Caco-2 (cell line): ENCODE data around the gene ACTG2. TPM values are rescaled to one million over a fixed set of nuclear protein-coding genes. Genes with fewer than 3 reads are reported as not detected.

Experiments
- BruUV-seq: library from RNA; stranded (reverse); fragments of 400-500 nt; replicated peaks from 2 replicates; lab custom pipeline; 2021; lab: Mats Ljungman, UMichigan
- CTCF ChIA-PET: fragments of 300-600 bp; sonication (Branson Sonifier 250); formaldehyde crosslinking; loops from one replicate; lab custom pipeline; 2022; ENCODE audit warnings: antibody characterized with exemption; lab: Charles Lee
- POLR2A ChIA-PET: fragments of 300-600 bp; sonication (Branson Sonifier 250); formaldehyde crosslinking; loops from one replicate; lab custom pipeline; 2022; ENCODE audit warnings: antibody characterized with exemption; lab: Charles Lee
- DNase-seq, 2 experiments: peaks; one replicate each; pipeline versions ENCODE4 v3.0.0 to v3.0.0-alpha.2; 2020 to 2022
- H3K27me3 ChIP-seq: replicated peaks from 2 replicates; pipeline ENCODE4 v1.6.0; 2011; ENCODE audit warnings: low read length; ENCODE audit not compliant: control insufficient read depth, insufficient read depth
- H3K36me3 ChIP-seq: 2 replicates; pipeline ENCODE4 v1.5.1; 2011; ENCODE audit warnings: low read length; ENCODE audit not compliant: control insufficient read depth, insufficient read depth
- H3K4me1 ChIP-seq: fragments of 250-450 bp; sonication (Bioruptor Pico); 2 replicates; pipeline ENCODE4 v1.5.1; 2020; ENCODE audit warnings: mild to moderate bottlenecking
- H3K4me3 ChIP-seq: 2 replicates; pipeline ENCODE4 v1.5.1; 2011; ENCODE audit warnings: low read depth, mild to moderate bottlenecking, control low read depth, low read length
- H3K9me3 ChIP-seq: fragments of 250-450 bp; sonication (Bioruptor Pico); 2 replicates; pipeline ENCODE4 v1.5.1; 2020; ENCODE audit warnings: mild to moderate bottlenecking, moderate library complexity
- H3K27ac Mint-ChIP-seq: one replicate; pipeline ENCODE4 v1.8.0; 2022; ENCODE audit warnings: mixed read lengths; ENCODE audit not compliant: unreplicated experiment
- H3K27me3 Mint-ChIP-seq: one replicate; pipeline ENCODE4 v1.8.0; 2022; ENCODE audit warnings: mixed read lengths; ENCODE audit not compliant: insufficient read depth, unreplicated experiment
- H3K36me3 Mint-ChIP-seq: one replicate; pipeline ENCODE4 v1.8.0; 2022; ENCODE audit warnings: mild to moderate bottlenecking, mixed read lengths; ENCODE audit not compliant: insufficient read depth, unreplicated experiment
- H3K4me1 Mint-ChIP-seq: one replicate; pipeline ENCODE4 v1.8.0; 2022; ENCODE audit warnings: low read depth, mixed read lengths; ENCODE audit not compliant: unreplicated experiment
- H3K4me3 Mint-ChIP-seq: one replicate; pipeline ENCODE4 v1.8.0; 2022; ENCODE audit warnings: mild to moderate bottlenecking, moderate library complexity, mixed read lengths; ENCODE audit not compliant: unreplicated experiment
- H3K9me3 Mint-ChIP-seq: one replicate; pipeline ENCODE4 v1.8.0; 2022; ENCODE audit warnings: mixed read lengths; ENCODE audit not compliant: unreplicated experiment
- intact Hi-C: fragments of 100-400 bp; cut with micrococcal nuclease; formaldehyde crosslinking; loops from one replicate; pipeline ENCODE4 v1.10.0; 2022; ENCODE audit not compliant: unreplicated experiment
- total RNA-seq: library from RNA; stranded (reverse); gene quantifications from 2 replicates; pipeline ENCODE4 v1.2.3, GENCODE V29; 2022
- TF ChIP-seq, protein P1 (sequence below), 2 experiments: fragments of 200-600 bp in 1 of 2; IDR thresholded peaks; 1 replicate in 1 of 2; 2 replicates in 1 of 2; pipeline versions ENCODE4 v1.5.1 to v1.8.0; 2011 to 2022; ENCODE audit warnings: antibody characterized with exemption in 1 of 2, control low read depth in 1 of 2, inconsistent platforms in 1 of 2, low read depth in 1 of 2, low read length in 1 of 2, mild to moderate bottlenecking in 1 of 2, moderate library complexity in 1 of 2; ENCODE audit not compliant: insufficient read depth in 1 of 2, severe bottlenecking in 1 of 2, unreplicated experiment in 1 of 2

Gene ACTG2
- total RNA-seq, 1 experiment from 2014 or later = 2.6 TPM

DNA sequence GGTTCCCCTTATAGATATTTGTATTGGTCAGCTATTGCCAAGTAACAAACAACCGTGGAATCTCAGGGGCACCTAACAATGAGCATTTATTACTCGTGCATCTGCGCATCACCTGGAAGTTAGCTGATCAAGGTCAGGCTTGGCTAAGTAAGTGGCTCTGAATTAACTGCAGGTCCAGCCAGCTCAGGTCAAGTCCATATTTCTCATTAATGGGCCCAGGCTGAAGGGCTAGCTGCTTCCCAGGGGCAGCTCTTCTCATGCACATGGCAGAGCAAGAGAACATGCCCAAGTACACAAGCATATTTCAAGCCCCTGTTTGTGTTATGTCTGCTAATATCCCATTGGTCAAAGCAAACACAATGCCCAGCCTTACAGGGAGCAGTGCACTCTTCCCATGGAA lies 26.0 kb downstream of the ACTG2 start:
- Mint-ChIP-seq H3K4me1 (no peaks in the 10 kb centered on the region), H3K9me3 (no peaks in the 10 kb centered on the region), H3K27me3 (no peaks in the 10 kb centered on the region), H3K36me3 (no peaks in the 10 kb centered on the region), H3K27ac (no peak overlapping the region), H3K4me3 (no peak overlapping the region)
- CTCF ChIA-PET = no interaction called here
- intact Hi-C loops = no loop called here
- BruUV-seq = no TSS peak
- no peak for DNase-seq
- Histone ChIP-seq H3K27me3 (no peaks in the 10 kb centered on the region), H3K9me3 (no peaks in the 10 kb centered on the region), H3K4me1 (no peaks in the 10 kb centered on the region), H3K4me3 (no peak overlapping the region), H3K36me3 (no peaks in the 10 kb centered on the region)
- POLR2A ChIA-PET = no interaction called here
- TF ChIP-seq, protein P1, sequence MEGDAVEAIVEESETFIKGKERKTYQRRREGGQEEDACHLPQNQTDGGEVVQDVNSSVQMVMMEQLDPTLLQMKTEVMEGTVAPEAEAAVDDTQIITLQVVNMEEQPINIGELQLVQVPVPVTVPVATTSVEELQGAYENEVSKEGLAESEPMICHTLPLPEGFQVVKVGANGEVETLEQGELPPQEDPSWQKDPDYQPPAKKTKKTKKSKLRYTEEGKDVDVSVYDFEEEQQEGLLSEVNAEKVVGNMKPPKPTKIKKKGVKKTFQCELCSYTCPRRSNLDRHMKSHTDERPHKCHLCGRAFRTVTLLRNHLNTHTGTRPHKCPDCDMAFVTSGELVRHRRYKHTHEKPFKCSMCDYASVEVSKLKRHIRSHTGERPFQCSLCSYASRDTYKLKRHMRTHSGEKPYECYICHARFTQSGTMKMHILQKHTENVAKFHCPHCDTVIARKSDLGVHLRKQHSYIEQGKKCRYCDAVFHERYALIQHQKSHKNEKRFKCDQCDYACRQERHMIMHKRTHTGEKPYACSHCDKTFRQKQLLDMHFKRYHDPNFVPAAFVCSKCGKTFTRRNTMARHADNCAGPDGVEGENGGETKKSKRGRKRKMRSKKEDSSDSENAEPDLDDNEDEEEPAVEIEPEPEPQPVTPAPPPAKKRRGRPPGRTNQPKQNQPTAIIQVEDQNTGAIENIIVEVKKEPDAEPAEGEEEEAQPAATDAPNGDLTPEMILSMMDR (IDR thresholded peaks at IDR 0.05; ENCODE audit: insufficient read depth in 1 of 2, low read depth in 1 of 2, low read length in 1 of 2, severe bottlenecking in 1 of 2, unreplicated experiment in 1 of 2) = no peak

DNA sequence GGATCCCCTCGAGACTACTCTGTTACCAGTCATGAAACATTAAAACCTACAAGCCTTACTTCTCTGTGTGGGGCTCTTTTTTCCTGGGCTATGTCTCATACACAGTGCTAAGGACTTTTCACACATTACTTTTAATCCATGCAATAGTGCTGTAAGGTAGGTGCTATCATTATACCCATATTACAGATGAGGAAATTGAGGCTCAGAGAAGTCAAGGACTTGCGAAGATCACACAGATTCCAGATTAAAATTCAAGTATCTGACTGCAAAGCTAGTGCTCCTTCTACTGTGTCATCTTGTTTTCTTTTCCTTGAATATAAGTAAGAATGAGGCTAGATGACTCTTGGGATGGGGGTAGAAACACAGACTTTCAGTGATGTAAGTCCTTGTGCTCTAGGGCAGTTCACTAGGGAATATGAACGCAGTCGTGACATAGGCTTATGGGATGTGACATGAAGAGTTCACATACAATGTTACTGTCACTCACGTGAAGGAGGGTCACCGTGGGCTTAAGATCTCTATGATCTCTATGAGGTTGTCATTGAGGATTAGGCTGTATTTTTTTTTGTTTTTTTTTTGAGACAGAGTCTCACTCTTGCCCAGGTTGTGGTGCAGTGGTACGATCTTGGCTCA lies 26.9 kb downstream of the ACTG2 start:
- TF ChIP-seq, protein P1 (IDR thresholded peaks at IDR 0.05; ENCODE audit: insufficient read depth in 1 of 2, low read depth in 1 of 2, low read length in 1 of 2, severe bottlenecking in 1 of 2, unreplicated experiment in 1 of 2) = no peak
- H3K4me3 ChIP-seq = no peak overlapping the region
- Mint-ChIP-seq H3K4me3 (no peak overlapping the region), H3K27me3 (no peaks in the 10 kb centered on the region), H3K4me1 (no peaks in the 10 kb centered on the region), H3K36me3 (no peaks in the 10 kb centered on the region), H3K9me3 (no peaks in the 10 kb centered on the region), H3K27ac (no peak overlapping the region)
- no peaks in the 10 kb centered on the region for H3K4me1 ChIP-seq
- ChIA-PET CTCF (no interaction called here), POLR2A (no interaction called here)
- H3K27me3 ChIP-seq = no peaks in the 10 kb centered on the region
- BruUV-seq = no TSS peak
- DNase-seq = no peak
- intact Hi-C loops = loop anchor here (10.0 kb wide), 1 partner anchor 205 kb away; no protein-coding TSS in a partner anchor
- no peaks in the 10 kb centered on the region for H3K9me3 ChIP-seq
- H3K36me3 ChIP-seq = no peaks in the 10 kb centered on the region

DNA sequence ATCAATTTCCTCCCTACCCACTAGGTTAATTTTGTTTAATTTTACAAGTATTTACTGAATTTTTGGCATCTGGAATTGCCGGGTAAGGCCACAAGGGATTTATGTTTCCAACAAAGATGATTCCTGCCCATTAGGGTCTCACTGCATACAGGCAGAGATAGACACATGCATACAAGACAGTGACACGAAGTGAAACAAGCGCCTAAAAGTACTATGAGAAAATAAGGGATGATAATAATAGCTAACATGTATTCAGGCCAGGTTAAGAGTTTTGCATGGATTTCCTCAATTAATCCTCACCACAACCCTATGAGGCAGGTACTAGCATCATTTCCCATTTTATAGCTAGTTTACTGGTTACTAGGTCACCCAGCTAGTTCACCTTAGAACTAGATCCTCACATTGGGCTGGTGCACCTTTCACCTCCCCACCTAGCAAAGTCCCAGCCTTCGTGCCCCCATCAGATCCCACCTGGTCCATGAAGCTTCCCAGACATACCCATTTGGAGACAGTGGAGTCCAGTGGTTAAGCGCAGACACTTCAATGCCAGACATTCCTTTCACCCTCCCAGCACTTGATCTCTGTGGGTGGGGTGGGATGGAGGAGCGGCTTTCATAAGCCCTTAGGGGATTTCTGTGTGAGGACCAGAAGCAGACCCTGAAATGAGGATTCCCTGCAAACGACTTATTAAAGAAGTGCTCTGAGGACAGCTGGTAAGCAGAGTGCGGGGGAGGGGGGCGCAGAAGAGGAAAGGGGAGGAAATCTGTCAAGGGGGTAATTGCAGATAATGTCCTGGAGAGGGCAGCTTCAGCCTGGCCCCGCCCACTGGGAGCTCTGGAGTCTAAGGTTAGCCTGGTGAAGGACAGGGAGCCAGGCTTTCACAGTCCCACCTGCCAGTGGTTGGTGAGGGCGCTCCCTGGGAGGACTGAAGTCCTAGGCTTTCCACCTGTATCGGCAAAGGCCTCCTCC lies 28.1 kb downstream of the ACTG2 start:
- peak; percentile 61 to 65 for DNase-seq
- Mint-ChIP-seq H3K4me3 (no peak overlapping the region), H3K27me3 (no peaks in the 10 kb centered on the region), H3K9me3 (no peaks in the 10 kb centered on the region), H3K27ac (no peak overlapping the region), H3K4me1 (no peaks in the 10 kb centered on the region), H3K36me3 (no peaks in the 10 kb centered on the region)
- Histone ChIP-seq H3K27me3 (no peaks in the 10 kb centered on the region), H3K4me1 (no peaks in the 10 kb centered on the region; the same call in 1 of the 2 replicates), H3K9me3 (no peaks in the 10 kb centered on the region), H3K4me3 (no peak overlapping the region), H3K36me3 (no peaks in the 10 kb centered on the region)
- POLR2A ChIA-PET = interaction anchor here (1.1 kb wide), 1 partner anchor 92 kb away, joined by 3 read pairs; the partner anchor contains the start of gene STAMBP
- CTCF ChIA-PET = interaction anchor here (0.6 kb wide), 1 partner anchor 471 kb away, joined by 3 read pairs; no protein-coding TSS in a partner anchor
- intact Hi-C loops = loop anchor here (10.0 kb wide), 1 partner anchor 204 kb away; no protein-coding TSS in a partner anchor
- TF ChIP-seq, protein P1 (IDR thresholded peaks at IDR 0.05; ENCODE audit: insufficient read depth in 1 of 2, low read depth in 1 of 2, low read length in 1 of 2, severe bottlenecking in 1 of 2, unreplicated experiment in 1 of 2) = no peak
- no TSS peak for BruUV-seq
